NCI-H2227 (cell line): ENCODE data around the gene CCDC127.
"Not testable (repeated sequence)": the region's sequence is repeated elsewhere in the genome, so short reads cannot be mapped to it uniquely, and the experiment has no call there.

Experiments used
- DNase-seq: peaks from one replicate; lab custom pipeline; 2025; ENCODE audit not compliant: unreplicated experiment; lab: John Stamatoyannopoulos, UW

Gene CCDC127

DNA sequence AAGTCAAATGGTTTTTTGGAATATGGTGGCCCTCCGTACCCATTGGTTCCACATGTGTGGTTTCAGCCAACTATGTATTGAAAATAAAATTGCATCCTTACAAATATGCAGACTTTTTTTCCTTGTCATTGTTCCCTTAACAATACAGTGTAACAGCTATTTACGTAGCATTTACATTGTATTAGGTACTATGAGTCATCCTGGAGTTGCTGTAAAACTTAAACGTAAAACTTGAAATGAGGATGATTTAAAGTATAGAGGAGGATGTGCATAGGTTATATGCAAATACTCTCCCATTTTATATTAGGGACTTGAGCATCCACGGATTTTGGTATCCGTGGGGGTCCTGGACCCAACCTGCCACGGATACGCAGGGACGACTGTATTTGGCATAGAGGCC is 16.5 kb upstream of the CCDC127 start:
- no peak for DNase-seq

DNA sequence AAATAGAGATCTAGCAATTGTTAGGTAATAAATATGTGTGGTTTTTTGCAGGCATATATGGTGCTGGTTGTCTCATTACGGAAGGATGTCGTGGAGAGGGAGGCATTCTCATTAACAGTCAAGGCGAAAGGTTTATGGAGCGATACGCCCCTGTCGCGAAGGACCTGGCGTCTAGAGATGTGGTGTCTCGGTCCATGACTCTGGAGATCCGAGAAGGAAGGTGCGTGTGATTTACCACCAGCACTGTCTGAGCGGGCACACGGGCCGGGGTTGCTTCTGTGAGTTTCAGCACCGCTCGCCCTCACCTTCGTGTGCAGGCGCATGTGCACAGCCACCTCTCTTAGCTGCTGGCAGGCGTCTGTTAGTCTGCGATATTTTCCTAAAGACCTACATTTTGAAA is 15.5 kb upstream of the CCDC127 start:
- DNase-seq = not testable (repeated sequence)

DNA sequence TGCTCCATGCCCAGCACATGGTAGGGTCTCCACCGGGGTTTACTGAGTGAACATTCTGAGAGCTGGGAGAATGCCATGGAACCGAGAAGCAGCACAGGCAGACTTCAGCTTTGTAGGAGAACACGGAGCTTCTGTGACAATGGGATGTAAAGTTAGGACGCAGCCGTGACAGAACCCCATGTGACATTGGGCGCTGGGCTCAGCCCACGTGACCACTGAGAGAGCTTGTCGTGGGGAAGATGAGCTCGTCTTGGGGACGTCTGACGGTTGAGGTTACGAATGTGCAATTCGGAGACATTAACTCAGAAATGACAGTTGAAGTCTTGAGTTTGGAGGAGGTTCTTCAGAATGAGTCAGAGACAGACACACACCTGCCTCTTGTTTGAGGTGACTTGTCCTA is 13.7 kb upstream of the CCDC127 start:
- no peak for DNase-seq

DNA sequence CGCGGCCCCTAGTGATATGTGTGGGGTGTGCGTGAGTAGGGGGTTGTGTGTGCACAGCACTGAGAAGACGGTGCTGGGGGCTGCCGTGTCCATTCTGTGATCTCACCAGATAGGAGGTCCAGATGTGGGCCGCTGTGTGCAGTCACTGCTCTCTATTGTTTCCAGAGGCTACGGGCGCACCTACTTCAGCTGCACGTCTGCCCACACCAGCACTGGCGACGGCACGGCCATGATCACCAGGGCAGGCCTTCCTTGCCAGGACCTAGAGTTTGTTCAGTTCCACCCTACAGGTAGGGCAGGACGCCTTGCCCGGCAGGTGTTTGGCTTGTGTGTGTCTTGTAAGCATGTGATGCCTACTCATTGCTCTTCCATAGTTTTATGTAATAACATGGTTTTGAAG is 12.8 kb upstream of the CCDC127 start:
- no peak for DNase-seq

DNA sequence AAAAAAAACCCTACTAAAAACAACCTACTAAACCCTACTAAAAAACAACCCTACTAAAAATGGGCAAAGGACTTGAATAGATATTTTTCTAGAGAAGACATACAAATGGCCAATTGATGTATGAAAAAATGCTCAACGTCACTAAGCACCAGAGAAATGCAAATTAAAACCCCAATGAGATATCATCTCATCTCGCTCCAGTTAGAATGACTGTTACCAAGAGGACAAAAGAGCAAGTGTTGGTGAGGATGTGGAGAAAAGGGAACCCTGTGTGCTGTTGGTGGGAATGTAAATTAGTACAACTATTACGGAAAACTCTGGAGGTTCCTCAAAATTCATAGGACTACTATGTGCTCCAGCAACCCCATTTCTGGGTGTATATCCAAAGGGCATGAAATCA is 10.9 kb upstream of the CCDC127 start:
- no peak for DNase-seq

DNA sequence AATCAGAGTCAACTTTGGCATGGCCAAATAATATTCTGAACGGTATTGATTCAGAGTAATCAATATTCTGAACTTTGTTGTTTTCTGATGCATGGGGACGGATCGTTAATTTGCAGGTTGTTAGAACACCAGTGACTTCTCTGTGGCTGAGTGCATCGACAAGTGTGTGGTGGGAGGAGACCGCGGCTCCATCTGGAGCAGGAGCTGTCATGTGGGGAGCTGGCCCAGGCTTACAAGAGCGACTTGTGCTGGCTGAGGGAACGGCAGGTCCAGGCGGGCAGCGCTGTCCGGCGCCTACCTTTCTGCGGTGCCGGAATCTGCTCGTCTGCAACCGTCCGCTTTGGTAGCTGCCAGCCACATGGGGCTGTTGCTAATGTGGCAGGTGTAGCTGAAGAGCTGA is 9.4 kb upstream of the CCDC127 start:
- DNase-seq = not testable (repeated sequence)

DNA sequence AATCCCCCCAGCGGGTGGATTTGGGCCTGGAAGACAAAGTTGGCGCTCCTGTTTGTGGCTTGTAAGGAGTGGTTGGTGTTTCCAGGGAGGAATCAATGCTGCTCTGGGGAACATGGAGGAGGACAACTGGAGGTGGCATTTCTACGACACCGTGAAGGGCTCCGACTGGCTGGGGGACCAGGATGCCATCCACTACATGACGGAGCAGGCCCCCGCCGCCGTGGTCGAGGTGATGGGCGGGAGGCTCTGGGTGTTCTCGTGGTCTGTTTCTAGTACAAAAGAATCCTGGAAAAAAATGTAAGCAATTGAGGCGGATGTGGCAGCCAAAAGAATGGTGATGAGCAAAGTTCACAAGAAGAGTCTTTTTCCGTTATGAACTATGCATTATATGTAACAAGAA is 7.4 kb upstream of the CCDC127 start:
- DNase-seq = no peak

DNA sequence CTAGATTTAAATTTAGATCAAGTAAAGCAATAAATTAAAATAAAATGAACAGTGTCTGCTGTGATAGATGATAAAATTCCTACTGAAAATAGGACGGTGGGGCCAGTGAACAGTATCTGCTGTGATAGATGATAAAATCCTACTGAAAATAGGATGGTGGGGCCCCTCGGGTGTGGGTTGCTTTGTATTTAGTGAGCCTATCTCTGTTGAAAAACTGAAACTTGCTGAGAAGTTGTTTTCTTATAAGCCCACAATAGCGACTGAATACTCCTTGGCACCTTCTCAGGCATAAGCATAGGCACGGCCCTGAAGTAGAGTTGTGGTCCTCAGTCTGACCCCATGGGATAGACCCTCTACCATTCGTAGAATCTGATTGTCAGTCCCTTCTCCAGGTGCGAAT is 5.8 kb upstream of the CCDC127 start:
- DNase-seq = no peak

DNA sequence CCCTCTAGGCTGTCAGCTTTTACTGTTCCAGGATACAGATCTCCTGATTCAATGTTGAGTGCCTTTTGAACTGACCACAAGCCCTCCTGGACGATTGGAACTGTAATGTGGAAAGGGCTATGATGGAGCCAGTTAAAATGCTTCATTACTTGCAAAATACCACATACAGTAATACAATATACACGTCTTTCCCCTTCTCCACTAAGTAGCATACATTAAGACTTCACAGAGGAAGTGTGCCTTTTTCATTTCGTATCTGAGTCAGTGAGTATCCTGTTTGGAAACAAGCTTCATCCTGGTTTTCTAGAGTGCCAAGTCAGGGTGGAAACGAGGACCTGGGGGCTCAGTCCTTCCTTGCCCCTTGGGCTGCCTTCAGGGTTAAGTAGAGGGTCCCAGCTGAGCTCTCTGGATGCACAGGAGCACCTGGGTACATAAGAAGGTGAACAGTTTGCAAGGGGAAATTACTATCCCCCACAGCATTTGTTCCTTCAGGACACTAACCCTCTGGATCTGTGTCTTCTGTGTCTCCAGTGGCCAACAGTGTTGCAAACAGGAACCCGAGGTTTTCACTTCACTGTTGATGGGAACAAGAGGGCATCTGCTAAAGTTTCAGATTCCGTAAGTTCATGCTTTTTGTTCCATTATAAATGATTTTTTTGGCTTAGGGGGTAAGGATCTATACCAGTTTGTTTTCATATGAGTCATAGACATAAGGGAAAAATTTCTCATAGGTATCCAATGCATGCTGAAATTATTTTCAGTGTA is 5.2 kb upstream of the CCDC127 start:
- DNase-seq = not testable (repeated sequence)

DNA sequence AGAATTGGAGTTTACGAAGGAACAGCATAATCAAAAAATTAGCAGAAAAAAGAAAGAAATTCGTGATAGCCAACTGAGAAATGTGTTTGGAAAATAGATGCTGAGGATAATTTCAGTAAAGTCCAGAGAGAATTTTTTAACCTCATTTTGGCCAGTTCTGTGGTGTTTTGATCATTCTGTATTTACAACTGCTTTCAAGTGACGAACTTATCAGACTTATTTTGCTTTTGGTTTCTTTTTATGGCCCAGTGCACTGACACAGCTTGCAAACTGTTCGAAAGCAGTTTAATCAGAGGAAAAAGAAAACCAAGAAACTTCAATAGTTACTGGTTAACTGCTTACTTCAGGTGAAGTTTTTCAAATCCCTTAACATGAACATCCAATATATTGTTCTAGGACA is 2.0 kb upstream of the CCDC127 start:
- DNase-seq = no peak

DNA sequence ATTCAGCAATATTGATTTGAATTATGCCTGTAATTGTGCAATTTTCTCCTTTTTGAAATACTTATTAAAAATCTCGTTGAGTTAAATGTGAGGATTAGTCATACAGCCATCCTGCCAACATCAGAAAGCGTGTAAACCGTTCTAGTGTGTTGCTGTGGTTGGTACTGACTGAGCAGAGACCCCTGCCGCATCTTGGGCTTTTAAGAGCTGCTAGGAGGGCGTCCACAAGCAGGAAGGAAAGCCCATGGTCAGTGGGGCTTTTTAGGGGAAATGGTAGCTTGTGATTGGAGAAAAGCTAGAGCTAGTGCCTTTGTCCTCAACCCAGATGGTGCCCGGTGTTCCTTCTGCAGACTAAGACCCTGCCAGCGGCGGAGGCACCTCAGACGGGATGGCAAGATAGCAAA is 1.5 kb upstream of the CCDC127 start:
- peak; percentile 33 for DNase-seq

DNA sequence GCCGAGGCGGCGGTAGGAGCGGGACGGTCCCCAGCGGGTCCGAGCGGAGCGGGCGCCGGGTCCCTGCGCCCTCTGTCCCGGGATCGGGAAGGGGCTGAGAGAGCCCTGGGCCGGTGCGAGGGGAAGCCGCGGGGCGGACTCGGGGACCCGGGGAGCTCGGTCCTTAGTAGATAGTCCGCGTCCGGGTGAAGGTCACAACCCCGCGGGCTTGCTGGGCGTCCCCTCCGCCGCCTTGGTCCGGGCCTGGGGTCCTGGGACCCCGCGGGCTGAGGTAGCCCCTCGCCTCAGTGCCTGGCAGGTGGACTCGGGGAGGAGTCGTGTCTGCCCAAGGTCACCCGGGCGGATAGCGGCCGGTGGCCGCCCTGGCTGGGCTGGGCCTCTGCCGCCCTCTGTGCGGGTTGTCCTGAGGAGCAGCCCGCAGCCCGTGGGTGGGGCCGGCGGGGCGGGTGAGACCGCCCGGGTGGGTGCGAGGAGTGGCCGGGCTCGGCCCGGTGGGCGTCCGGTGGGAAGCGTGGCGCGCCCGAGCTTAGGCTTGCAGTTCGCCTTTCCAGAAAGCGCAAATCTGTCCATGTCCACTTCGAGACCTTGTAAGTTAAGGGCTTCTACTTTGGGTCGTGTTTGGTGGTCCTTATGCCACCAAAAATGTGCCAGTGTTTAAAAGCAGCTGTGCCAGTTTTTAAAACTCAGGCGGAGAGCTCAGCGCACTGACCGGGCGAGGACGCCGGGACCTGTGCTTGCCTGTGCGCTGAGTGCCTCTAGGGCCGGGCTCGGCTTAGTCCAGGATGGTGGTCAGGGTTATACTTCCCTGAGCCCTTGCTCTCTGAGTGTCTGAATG is 721 bp upstream of the CCDC127 start:
- peak; percentile 50 for DNase-seq

DNA sequence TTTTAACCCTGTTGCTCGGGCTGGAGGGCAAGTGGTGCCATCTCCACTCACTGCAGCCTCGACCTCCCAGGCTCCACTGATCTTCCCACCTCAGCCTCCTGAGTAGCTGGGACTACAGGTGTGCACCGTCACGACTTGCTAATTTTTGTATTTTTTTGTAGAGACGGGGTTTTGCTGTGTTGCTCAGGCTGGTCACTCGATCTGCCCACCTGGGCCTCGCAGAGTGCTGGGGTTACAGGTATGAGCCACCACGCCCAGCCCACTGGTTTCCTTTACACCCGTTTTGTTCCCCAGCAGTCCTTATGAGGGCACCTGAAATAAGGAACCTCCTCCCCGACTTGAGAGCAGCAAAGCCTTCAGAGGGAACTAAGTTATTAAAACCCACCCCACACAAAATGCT is 1.9 kb downstream of the CCDC127 start:
- DNase-seq = not testable (repeated sequence)

DNA sequence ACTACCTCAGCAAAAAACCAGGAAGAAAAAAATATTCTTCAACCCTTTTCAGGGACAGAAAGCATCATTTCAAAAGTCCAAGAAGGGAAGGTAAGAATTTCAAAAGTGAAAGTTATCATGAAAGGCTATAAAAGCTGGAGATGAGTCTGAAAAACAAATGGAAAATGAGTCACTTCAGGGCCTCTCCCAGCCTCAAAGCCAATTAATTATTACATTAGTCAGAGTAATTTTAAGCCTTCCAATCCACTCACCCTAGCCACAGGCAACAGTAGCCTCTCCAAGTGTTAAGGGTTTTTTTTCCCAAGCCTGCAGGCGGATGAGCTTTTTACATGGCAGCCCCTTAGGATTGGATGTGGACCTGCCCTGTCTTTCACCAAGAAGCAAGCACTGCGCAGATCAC is 2.7 kb downstream of the CCDC127 start:
- not testable (repeated sequence) for DNase-seq

DNA sequence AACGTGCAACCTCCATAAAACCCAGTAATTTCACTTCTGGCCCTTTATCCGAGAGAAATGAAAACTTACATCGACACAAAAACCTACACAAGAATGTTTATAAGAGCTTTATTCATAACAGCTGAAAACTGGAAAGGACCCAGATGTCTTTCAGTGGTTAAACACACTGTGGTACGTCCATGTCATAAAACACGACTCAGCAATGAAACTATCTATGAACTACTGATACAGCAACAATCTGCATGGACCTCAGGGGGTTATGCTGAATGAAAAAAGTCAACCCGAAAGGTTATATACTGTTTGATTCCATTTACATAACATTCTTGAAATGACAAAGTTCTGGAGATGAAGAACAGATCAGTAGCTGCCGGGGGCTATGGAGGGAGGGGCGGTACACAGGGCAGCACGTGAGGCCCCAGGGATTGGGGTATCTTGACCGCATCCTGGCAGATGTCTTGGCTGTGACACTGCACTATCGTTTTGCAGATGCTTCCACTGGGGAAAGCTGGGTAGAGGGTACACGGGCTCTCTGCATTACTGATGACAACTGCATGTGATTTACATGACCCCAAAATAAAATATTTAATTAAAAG is 4.1 kb downstream of the CCDC127 start:
- DNase-seq = no peak

DNA sequence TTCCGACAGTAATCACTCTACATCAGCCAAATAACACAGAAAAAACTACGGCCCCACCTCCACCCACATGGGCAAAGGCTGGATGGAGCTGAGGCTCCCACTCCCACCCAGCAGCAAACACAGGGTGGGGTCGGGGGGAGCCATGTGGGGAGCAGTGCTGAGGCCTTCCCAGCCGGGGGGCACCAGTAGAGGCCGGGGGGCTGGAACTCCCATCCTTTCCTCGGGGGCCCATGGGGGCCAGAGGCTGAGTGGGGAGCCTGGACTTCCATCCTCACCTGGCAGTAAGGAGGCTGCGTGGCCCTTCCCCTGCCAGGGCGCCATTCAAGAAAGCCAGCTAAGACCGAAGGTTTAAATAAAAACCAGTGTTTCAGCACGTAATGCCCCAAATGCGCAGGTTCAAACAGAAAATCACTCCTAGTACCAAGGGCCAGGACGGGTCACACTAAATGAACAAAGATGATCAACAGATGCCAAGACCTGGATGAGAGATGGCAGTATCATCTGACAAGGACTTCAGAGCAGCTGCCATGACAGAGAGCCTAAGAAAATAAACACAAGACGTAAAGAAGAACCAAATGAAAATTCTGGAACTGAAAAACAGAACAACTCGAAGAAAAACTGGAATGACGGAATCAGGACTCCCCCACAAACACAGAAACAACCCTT is 9.4 kb downstream of the CCDC127 start:
- DNase-seq = no peak

DNA sequence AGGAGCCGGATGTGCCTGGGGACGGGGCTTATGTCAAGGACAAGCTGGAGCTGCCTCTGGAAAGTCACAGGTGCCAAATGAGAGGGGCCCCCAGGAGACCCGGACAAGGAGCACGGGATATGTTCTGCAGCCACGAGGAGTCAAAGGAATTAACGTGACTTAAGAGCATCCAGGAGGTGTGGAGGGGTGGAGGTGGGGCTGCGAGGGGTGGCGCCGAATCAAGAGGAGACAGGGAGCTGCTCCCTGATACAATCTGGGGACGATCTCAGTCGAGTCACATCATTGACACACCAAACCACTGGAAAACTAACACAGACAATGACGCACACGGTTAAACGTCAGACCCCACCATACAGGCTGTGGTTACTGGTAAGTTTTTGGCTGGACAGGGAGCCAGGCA is 10.4 kb downstream of the CCDC127 start:
- no peak for DNase-seq

DNA sequence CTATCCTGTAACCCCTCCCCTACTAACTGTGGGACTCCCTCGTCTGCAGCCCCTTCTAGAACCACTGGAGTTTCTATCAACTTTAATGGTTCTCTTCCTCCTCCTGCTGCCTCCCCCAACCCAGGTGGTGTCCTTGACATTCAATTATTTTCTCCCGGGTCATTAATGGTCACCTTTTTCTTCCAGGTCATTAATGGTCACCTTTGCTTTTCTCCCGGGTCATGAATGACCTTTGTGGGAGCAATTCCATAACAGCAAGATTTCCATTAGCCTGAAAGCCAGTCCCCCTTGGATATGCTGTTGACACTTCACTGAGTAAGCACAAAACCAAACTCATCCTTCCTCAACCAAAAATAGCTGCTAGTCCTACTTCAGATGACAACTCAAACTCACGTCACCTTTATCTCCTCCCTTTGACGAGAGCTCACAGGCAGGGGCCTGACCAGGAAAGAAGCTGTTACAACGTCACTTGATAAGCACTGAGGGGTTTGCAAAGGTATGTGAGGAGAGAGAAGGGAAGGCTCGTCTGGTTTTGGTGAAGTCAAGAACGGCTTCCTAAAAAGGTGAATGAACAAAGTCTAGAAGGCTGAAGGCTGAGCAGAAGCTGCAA is 10.9 kb downstream of the CCDC127 start:
- no peak for DNase-seq

DNA sequence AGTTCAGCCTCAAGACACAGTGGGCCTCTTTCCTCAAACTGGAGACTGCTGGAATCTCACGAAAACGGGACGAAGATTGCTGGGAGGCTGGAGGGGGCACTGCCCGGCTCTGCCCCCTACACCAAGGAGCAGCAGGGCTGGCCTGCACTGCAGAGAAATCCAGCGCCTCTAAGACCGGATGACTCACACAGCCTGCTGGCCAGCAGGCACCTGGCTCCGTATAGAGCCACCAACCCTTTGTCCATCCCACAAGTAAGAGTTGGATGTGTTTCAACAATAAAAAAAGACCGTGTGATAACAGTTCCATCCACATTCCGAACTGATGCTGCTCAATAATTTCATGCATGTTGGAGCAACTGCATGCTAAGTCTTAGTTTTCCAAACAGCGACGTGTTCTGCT is 11.5 kb downstream of the CCDC127 start:
- DNase-seq = no peak

DNA sequence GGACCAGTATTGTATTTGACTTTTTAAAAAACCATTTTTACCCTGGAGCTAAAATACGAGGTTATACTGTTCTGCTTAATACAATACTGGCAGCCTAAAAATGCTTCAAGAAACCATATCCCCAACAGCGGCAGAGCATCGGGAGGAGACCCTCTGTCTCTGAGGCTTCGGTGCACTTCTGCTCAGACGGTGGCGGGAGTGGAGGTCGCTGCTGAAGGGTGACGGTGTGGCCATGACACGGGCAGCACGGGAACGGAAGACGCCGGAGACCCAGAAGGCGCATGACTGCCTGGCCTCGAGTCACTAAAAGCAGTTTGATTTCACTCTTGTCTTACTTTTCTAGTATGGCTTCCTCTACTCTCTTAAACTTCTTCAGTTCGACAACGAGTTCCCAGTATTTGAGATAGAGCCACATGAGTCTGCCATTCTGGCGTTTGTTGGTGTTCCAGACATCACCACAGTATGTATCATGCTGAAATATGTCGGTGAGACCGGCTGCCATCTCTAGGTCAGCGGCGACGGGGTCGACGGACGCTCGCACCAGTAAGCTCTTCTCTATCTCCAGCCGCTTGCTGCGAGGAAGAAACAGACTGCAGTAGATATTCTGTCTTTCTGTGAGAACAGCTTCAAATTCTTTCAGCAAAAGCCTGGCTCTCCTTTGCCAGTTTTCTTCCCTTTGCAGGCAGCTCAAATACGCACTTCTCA is 12.8 kb downstream of the CCDC127 start:
- DNase-seq = no peak
